Tibial nerve (tissue), 4 donors: ENCODE results near the gene CD58.
"Not testable (repeated sequence)": the region's sequence is repeated elsewhere in the genome, so short reads cannot be mapped to it uniquely, and the experiment has no call there.

Experiments used
- CTCF ChIP-seq, 5 experiments: fragments of 200-600 bp in 3 of 5; fragments of 450-650 bp in 2 of 5; sonication (generic) in 3 of 5; IDR thresholded peaks; one replicate each; pipeline ENCODE4 v1.5.1; 2016 to 2019; ENCODE audit warnings: antibody characterized with exemption in 5 of 5, mild to moderate bottlenecking in 3 of 5, moderate library complexity in 2 of 5
- EP300 ChIP-seq, 2 donors: sonication (generic); formaldehyde crosslinking; IDR thresholded peaks; one replicate each; pipeline ENCODE4 v1.6.1; 2017; ENCODE audit warnings: antibody characterized with exemption in 2 of 2, mild to moderate bottlenecking in 1 of 2

DNA sequence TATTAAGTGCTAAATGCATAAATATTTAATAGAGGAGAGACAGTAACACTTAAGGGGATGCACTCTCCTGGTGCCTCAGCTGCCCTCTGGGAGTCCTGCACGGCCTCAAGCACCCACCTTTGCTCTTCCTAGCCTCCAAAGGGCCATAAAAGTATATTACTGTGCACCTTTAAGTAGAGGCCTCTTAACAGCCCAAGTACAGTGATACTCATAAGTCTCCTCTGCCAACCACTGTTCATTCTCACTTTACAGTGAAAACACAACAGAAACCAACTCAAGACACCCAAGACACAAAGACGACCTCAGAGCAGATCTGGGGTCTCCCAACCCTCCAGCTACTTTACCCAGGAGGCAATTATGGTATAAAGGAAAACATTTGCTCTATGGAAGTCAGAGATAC lies 26.6 kb upstream of the CD58 start:
- not testable (repeated sequence) for TF ChIP-seq CTCF, EP300 (IDR thresholded peaks at IDR 0.05)
